Measurements from ENCODE around the gene HAGHL.

HAGHL gene

GRCh38 chr16:776824-777223 lies 49.9 kb downstream of the HAGHL start:
- no peak for DNase-seq

DNA sequence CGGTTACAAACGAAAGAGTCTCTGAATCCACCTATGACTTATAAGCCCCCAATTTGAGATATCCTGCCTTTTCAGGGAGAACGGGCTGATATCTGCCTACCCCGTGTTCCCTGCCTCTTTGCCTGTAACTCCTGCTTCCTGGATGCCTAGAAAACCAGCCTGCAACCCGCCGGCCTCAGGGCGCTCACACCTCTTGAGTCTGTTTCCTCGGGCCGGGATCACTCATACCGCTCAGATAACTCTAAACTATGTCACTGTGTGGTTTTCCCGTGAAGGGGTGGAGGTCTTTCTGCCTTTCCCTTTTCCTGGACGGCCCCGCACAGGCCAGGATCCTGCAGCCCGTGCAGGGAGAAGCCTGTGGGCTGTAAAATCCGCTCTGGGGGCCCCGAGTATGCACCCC lies 50.9 kb downstream of the HAGHL start:
- DNase-seq = no peak

DNA sequence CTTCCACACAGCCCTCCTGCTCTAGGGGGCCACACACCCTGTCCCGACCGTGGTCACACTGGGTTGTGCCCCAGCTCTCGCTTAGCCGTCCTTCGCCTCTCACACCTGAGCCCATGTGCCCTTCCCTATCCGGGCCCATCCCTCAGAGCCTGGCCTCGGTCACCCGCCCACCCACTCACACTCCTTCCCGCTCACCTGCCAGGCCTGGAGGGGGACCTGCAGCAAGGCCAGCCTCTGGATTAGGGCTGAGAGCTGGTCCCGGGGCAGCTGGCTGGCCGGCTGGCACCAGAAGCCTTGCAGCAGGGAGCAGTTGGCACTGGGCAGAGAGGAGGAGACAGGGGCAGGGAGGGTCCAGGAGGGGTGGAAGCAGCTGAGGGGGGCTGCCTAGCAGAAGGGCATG lies 51.5 kb downstream of the HAGHL start:
- no peak for DNase-seq

DNA sequence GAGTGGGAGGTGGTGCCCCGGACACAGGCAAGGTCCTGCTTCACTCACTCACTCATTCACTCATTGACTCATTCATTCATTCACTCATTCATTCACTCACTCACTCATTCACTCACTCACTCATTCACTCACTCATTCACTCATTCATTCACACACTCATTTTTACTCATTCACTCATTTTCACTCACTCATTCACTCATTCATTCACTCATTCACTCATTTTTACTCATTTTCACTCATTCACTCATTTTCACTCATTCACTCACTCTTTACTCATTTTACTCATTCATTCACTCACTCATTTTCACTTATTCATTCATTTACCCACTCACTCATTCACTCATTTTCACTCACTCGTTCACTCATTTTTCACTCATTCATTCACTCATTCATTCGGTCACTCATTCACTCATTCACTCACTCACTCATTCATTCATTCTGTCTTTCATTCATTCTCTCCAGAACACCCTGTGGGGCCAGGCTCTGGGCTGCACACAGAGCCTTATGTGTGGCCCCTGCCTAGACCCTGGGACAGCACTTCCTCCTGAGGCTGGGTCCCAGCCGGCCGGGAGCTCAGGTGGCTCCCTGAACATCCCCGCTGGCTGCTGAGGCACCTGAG lies 52.1 kb downstream of the HAGHL start:
- DNase-seq = no peak

All from activated CD4-positive, alpha-beta T cell treated with anti-CD3 and anti-CD28 coated beads for 4 hours (primary cell).